Measurements from ENCODE around the gene PCDH19.

Gene PCDH19

GRCh38 chrX:100340491-100341141, 69.5 kb downstream of the PCDH19 start:
- H3K36me3 ChIP-seq (ENCODE audit: insufficient read depth, low read length), result no peaks in the 10 kb centered on the region
- H3K9ac ChIP-seq (ENCODE audit: low read depth, low read length, poor library complexity, severe bottlenecking), result no peak overlapping the region
- H3K4me2 ChIP-seq (ENCODE audit: low read depth, low read length, poor library complexity, severe bottlenecking), result no peak overlapping the region
- no peaks in the 10 kb centered on the region for H3K9me3 ChIP-seq (ENCODE audit: insufficient read depth, low read depth, low read length)
- H3K27me3 ChIP-seq (ENCODE audit: insufficient read depth, low read length, poor library complexity, severe bottlenecking), result no peaks in the 10 kb centered on the region
- H3K9me2 ChIP-seq (replicated peaks; ENCODE audit: low read depth, low read length), result no peaks in the 10 kb centered on the region
- no peaks in the 10 kb centered on the region for H3K4me1 ChIP-seq (ENCODE audit: insufficient read depth, low read length, poor library complexity, severe bottlenecking)
- H2AFZ ChIP-seq (ENCODE audit: low read length), result no peak overlapping the region
- no peak overlapping the region for H3K4me3 ChIP-seq (ENCODE audit: low read length, poor library complexity, severe bottlenecking)
- no peaks in the 10 kb centered on the region for H3K79me2 ChIP-seq (ENCODE audit: insufficient read depth, low read length)
- H4K20me1 ChIP-seq (ENCODE audit: insufficient read depth, low read length, poor library complexity, severe bottlenecking), result no peaks in the 10 kb centered on the region
- H3F3A ChIP-seq (ENCODE audit: low read depth), result no peaks in the 10 kb centered on the region
- no peak for TF ChIP-seq EZH2phosphoT487 (IDR thresholded peaks at IDR 0.05; ENCODE audit: borderline replicate concordance)
- TF ChIP-seq CTCF (conservative IDR thresholded peaks at IDR 0.05; ENCODE audit: low read length), result no peak

DNA sequence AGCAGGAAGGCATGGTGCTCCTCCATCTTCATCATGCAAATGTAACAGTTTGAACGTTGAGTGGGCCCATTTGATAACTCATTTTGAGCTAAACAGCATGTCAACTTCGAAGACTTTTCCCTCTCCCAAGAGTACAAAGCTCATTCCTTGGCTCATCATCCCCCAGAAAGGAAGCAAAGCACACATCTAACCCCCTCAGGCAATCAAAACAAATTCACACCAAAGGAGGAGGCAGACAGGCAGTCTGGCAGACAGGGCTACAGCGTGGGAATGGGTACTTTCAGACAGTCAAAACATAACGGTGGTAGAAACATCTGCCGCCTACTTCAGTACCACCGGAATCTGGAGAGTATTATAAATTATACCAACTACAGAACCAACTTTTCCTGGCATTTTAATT, 81.7 kb downstream of the PCDH19 start:
- no peak overlapping the region for H2AFZ ChIP-seq (ENCODE audit: low read length)
- H3K27me3 ChIP-seq (ENCODE audit: insufficient read depth, low read length, poor library complexity, severe bottlenecking), result no peaks in the 10 kb centered on the region
- no peaks in the 10 kb centered on the region for H3K79me2 ChIP-seq (ENCODE audit: insufficient read depth, low read length)
- H3F3A ChIP-seq (ENCODE audit: low read depth), result no peaks in the 10 kb centered on the region
- H3K4me2 ChIP-seq (ENCODE audit: low read depth, low read length, poor library complexity, severe bottlenecking), result no peak overlapping the region
- no peaks in the 10 kb centered on the region for H3K9me2 ChIP-seq (replicated peaks; ENCODE audit: low read depth, low read length)
- H3K4me1 ChIP-seq (ENCODE audit: insufficient read depth, low read length, poor library complexity, severe bottlenecking), result no peaks in the 10 kb centered on the region
- no peak overlapping the region for H3K4me3 ChIP-seq (ENCODE audit: low read length, poor library complexity, severe bottlenecking)
- H3K9ac ChIP-seq (ENCODE audit: low read depth, low read length, poor library complexity, severe bottlenecking), result no peak overlapping the region
- no peaks in the 10 kb centered on the region for H3K9me3 ChIP-seq (ENCODE audit: insufficient read depth, low read depth, low read length)
- H3K36me3 ChIP-seq (ENCODE audit: insufficient read depth, low read length), result no peaks in the 10 kb centered on the region
- TF ChIP-seq EZH2phosphoT487 (IDR thresholded peaks at IDR 0.05; ENCODE audit: borderline replicate concordance) (no peak), CTCF (conservative IDR thresholded peaks at IDR 0.05; ENCODE audit: low read length) (no peak)
- H4K20me1 ChIP-seq (ENCODE audit: insufficient read depth, low read length, poor library complexity, severe bottlenecking), result no peaks in the 10 kb centered on the region

DNA sequence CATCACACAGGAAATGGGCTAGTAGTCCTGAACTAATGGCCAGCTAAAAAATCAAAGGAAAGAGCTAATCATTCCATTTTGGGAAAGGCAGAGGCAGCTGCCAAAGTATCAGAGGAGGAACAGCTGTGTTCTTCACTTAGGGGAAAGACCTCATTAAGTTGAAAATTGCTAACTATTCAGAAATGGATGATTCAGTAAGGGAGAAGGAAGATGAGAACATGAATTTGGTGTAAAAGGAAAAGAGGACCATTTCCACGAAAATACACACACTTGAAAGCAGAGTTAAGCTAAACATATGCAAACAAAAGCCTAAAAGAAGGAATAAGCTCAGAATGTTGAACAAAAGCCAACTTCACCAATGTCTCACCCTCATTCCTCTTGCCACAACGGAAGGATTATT, 90.4 kb downstream of the PCDH19 start:
- H3K4me2 ChIP-seq (ENCODE audit: low read depth, low read length, poor library complexity, severe bottlenecking), result no peak overlapping the region
- H3K4me3 ChIP-seq (ENCODE audit: low read length, poor library complexity, severe bottlenecking), result no peak overlapping the region
- H3K4me1 ChIP-seq (ENCODE audit: insufficient read depth, low read length, poor library complexity, severe bottlenecking), result no peaks in the 10 kb centered on the region
- H3K36me3 ChIP-seq (ENCODE audit: insufficient read depth, low read length), result no peaks in the 10 kb centered on the region
- H3K9me3 ChIP-seq (ENCODE audit: insufficient read depth, low read depth, low read length), result no peaks in the 10 kb centered on the region
- no peaks in the 10 kb centered on the region for H3K79me2 ChIP-seq (ENCODE audit: insufficient read depth, low read length)
- H3K9me2 ChIP-seq (replicated peaks; ENCODE audit: low read depth, low read length), result no peaks in the 10 kb centered on the region
- TF ChIP-seq CTCF (conservative IDR thresholded peaks at IDR 0.05; ENCODE audit: low read length), result no peak
- no peak for TF ChIP-seq EZH2phosphoT487 (IDR thresholded peaks at IDR 0.05; ENCODE audit: borderline replicate concordance)
- no peaks in the 10 kb centered on the region for H4K20me1 ChIP-seq (ENCODE audit: insufficient read depth, low read length, poor library complexity, severe bottlenecking)
- no peaks in the 10 kb centered on the region for H3F3A ChIP-seq (ENCODE audit: low read depth)
- no peak overlapping the region for H3K9ac ChIP-seq (ENCODE audit: low read depth, low read length, poor library complexity, severe bottlenecking)
- no peaks in the 10 kb centered on the region for H3K27me3 ChIP-seq (ENCODE audit: insufficient read depth, low read length, poor library complexity, severe bottlenecking)
- H2AFZ ChIP-seq (ENCODE audit: low read length), result no peak overlapping the region

Measured in Loucy (cell line).